Adrenal gland (tissue), 12 donors: ENCODE data around the gene CCDC152. TPM values are rescaled to one million over a fixed set of nuclear protein-coding genes. Genes with fewer than 3 reads are reported as not detected.

ENCODE experiments used
- DNase-seq, 7 donors: peaks; one replicate each; pipeline ENCODE4 v3.0.0-alpha.2; 2019 to 2020
- H3K27ac ChIP-seq, 5 donors: fragments of 200-600 bp; sonication (generic) in 4 of 5; 1 replicate in 3 of 5; 2 replicates in 2 of 5; pipeline versions ENCODE4 v1.5.1 to v1.8.0; 2016 to 2020; ENCODE audit warnings: mild to moderate bottlenecking in 1 of 5
- H3K27me3 ChIP-seq: fragments of 200-600 bp; 2 replicates; pipeline ENCODE4 v1.8.0; 2021
- H3K36me3 ChIP-seq, 2 donors: fragments of 200-600 bp; replicated peaks in 1 of 2; 1 replicate in 1 of 2; 2 replicates in 1 of 2; pipeline versions ENCODE4 v1.5.1 to v1.8.0; 2018 to 2022
- H3K4me1 ChIP-seq, 2 donors: fragments of 200-600 bp; replicated peaks in 1 of 2; 1 replicate in 1 of 2; 2 replicates in 1 of 2; pipeline versions ENCODE4 v1.5.1 to v1.8.0; 2018 to 2021
- H3K4me3 ChIP-seq, 4 donors: fragments of 200-600 bp; sonication (generic) in 3 of 4; one replicate each; pipeline ENCODE4 v1.5.1; 2016 to 2018
- H3K9me3 ChIP-seq, 3 donors: fragments of 200-600 bp; sonication (generic) in 1 of 3; replicated peaks in 1 of 3; 1 replicate in 2 of 3; 2 replicates in 1 of 3; pipeline versions ENCODE4 v1.5.1 to v1.8.0; 2016 to 2021
- POLR2A ChIP-seq, 2 donors: fragments of 450-650 bp; IDR thresholded peaks; one replicate each; pipeline ENCODE4 v1.6.1; 2017; ENCODE audit warnings: antibody characterized with exemption in 2 of 2, mild to moderate bottlenecking in 2 of 2, moderate library complexity in 1 of 2
- WGBS, 4 donors: extraction: QIAGEN DNeasy Blood & Tissue Kit in 2 of 4; methylation state at CpG; one replicate each; pipeline versions ENCODE4 v1.1.5 to v1.1.7; 2013 to 2017; 5-methylcytosine and 5-hydroxymethylcytosine counted together
- intact Hi-C, 2 donors: fragments of 100-400 bp; cut with DNase I; formaldehyde crosslinking; loops; one replicate each; pipeline versions ENCODE4 v1.14.1 to v1.15.0; 2022 to 2023
- polyA plus RNA-seq, 3 donors: library from polyadenylated mRNA; stranded (reverse); fragments of 200-250 nt in 2 of 3; fragments of 350-450 nt in 1 of 3; fragmentation: Illumina TruSeq in 1 of 3; extraction: RNeasy Lipid Tissue Mini Kit (QIAGEN cat#74804) in 1 of 3; gene quantifications; one replicate each; pipeline ENCODE4 v1.2.3, GENCODE V29; 2013 to 2014
- total RNA-seq, 9 donors: library from RNA; depleted of rRNA in 4 of 9; stranded (reverse); fragments of >200 nt in 4 of 9; fragments of 120-200 nt in 1 of 9; fragmentation: NEBNext Ultra II Directional in 1 of 9; extraction: Animal tissue kit (Norgen Biotek cat#: 25700) in 1 of 9; gene quantifications; one replicate each; pipeline versions ENCODE4 v1.1.0 to v1.2.4, GENCODE V29; 2013 to 2023
- TF ChIP-seq, protein P1 (sequence below), 6 experiments: fragments of 450-650 bp in 4 of 6; fragments of 200-600 bp in 2 of 6; sonication (generic) in 1 of 6; IDR thresholded peaks; 1 replicate in 5 of 6; 2 replicates in 1 of 6; pipeline versions ENCODE4 v1.5.1 to v1.8.0; 2016 to 2021; ENCODE audit warnings: antibody characterized with exemption in 6 of 6, mild to moderate bottlenecking in 2 of 6, moderate library complexity in 1 of 6
- donor health status: healthy with polysubstance abuse.
- donor health status: Bipolar disorder and iron deficiency.
- donor health status: DM: yes; HTN: yes; CAD: no.
- donor health status: DM: no; HTN: no; CAD: no.
- donor health status: DM: no; HTN: no; CAD: no.
- donor health status: DM: yes; HTN: yes; CAD: no.

CCDC152 gene
- total and polyA plus RNA-seq, 12 donors, result 0.26 to 1.9 (median 0.72) TPM; not detected in 1

DNA sequence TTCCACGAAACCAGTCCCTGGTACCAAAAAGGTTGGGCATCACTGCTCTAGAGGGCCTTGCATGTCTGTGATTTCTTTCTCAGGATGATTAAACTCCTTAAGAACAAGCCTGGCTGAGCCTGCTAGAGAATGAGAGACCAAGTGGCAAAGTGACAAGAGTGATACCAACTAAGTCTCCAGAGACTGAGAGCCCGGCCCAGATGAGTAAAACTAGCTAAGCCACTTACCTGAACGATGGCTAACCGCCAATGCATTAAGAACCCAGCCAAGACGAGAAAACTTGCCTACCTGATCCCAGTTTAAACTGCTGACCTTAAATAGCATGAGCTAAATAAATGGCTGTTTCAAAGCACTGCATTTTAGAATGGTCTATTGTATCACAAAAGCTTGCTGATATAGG lies 5.6 kb upstream of the CCDC152 start:
- TF ChIP-seq, protein P1, sequence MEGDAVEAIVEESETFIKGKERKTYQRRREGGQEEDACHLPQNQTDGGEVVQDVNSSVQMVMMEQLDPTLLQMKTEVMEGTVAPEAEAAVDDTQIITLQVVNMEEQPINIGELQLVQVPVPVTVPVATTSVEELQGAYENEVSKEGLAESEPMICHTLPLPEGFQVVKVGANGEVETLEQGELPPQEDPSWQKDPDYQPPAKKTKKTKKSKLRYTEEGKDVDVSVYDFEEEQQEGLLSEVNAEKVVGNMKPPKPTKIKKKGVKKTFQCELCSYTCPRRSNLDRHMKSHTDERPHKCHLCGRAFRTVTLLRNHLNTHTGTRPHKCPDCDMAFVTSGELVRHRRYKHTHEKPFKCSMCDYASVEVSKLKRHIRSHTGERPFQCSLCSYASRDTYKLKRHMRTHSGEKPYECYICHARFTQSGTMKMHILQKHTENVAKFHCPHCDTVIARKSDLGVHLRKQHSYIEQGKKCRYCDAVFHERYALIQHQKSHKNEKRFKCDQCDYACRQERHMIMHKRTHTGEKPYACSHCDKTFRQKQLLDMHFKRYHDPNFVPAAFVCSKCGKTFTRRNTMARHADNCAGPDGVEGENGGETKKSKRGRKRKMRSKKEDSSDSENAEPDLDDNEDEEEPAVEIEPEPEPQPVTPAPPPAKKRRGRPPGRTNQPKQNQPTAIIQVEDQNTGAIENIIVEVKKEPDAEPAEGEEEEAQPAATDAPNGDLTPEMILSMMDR (IDR thresholded peaks at IDR 0.05), result no peak
- TF ChIP-seq POLR2A (IDR thresholded peaks at IDR 0.05), result no peak
- Histone ChIP-seq H3K4me3 (no peak overlapping the region), H3K27ac (no peak overlapping the region), H3K36me3 (no peaks in the 10 kb centered on the region), H3K4me1 (no peaks in the 10 kb centered on the region), H3K27me3 (no peaks in the 10 kb centered on the region), H3K9me3 (no peaks in the 10 kb centered on the region)
- intact Hi-C loops, result no loop called here
- 62 to 89% (median 73%) methylated on average over 5 of the region's 5 CpGs for WGBS, 4 donors
- no peak for DNase-seq

DNA sequence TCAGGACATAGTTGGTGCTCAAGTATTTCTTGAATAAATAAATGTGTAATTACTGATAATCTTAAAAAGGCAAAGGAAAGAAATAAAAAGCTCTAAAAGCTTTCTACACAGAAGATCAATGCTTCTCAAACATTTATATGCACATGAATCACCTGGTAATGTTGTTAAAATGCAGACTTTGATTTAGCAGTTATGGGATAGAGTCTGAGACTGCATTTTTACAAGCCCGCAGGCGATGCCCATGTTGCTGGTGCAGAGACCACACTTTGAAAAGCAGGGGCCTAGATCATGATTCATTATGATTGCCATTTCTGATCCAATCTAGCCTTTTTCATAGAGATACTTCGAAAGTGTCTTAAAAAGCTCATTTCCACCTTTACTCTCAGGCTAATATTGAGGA lies 3.5 kb upstream of the CCDC152 start:
- Histone ChIP-seq H3K9me3 (no peaks in the 10 kb centered on the region), H3K27ac (no peak overlapping the region), H3K36me3 (no peaks in the 10 kb centered on the region), H3K4me1 (peaks cover 0 to 9% of the 10 kb centered on the region in 2 donors), H3K4me3 (no peak overlapping the region), H3K27me3 (no peaks in the 10 kb centered on the region)
- no peak for DNase-seq
- 88 to 94% (median 92%) methylated on average over 3 of the region's 3 CpGs for WGBS, 4 donors
- no peak for TF ChIP-seq POLR2A (IDR thresholded peaks at IDR 0.05)
- TF ChIP-seq, protein P1 (IDR thresholded peaks at IDR 0.05), result no peak
- intact Hi-C loops, result no loop called here

DNA sequence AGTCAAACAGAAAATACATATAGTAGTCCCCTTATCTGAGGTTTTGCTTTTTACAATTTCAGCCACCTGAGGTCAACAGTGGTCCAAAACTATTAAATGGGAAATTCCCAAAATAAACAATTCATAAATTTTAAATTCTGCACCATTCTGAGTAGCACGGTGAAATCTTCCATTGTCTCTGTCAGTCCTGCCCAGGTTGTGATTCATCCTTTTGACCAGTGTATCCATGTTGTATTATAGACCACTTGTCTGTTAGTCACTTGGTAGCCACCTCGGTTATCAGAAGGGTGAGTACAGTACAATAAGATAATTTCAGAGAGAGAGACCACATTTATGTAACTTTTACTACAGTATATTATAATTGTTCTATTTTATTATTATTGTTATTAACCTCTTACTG lies 2.8 kb downstream of the CCDC152 start:
- H3K27me3 ChIP-seq, result no peaks in the 10 kb centered on the region
- intact Hi-C loops, result no loop called here
- H3K36me3 ChIP-seq, result no peaks in the 10 kb centered on the region
- TF ChIP-seq POLR2A (IDR thresholded peaks at IDR 0.05), result no peak
- TF ChIP-seq, protein P1 (IDR thresholded peaks at IDR 0.05), result no peak
- no peak overlapping the region for H3K27ac ChIP-seq
- DNase-seq, result no peak
- 77 to 89% (median 81%) methylated on average over 2 of the region's 2 CpGs for WGBS, 4 donors
- H3K9me3 ChIP-seq, result no peaks in the 10 kb centered on the region
- no peak overlapping the region for H3K4me3 ChIP-seq
- peaks cover 0 to 9% of the 10 kb centered on the region in 2 donors for H3K4me1 ChIP-seq

DNA sequence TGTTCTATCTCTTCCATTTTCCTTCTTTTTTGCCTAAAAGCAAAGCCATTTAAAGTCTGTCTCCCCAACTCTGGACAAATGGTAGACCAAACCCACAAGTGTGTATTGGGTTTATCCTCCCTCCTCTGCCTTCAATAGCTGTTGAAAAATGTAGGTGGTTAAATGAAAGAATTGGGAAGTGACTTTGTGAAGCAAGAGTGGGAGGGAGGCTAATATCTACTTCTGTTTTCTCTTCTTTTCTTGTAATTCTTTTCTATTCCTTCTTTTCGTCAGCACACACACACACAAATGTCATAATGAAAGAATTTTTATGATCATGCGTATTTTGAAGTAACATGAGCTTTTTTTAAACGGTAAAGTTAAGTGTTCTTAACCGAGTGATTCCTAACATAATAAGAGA lies 3.8 kb downstream of the CCDC152 start:
- intact Hi-C loops, result loop anchor here (10.0 kb wide), 2 partner anchors 336 to 756 kb away; partner anchors contain the start of gene GHR (in 1 of the 2)
- Histone ChIP-seq H3K27me3 (no peaks in the 10 kb centered on the region), H3K27ac (no peak overlapping the region), H3K36me3 (no peaks in the 10 kb centered on the region), H3K4me1 (peaks cover 0 to 9% of the 10 kb centered on the region in 2 donors), H3K9me3 (no peaks in the 10 kb centered on the region), H3K4me3 (no peak overlapping the region)
- 79 to 86% (median 84%) methylated on average over 4 of the region's 4 CpGs for WGBS, 4 donors
- no peak for DNase-seq
- TF ChIP-seq, protein P1 (IDR thresholded peaks at IDR 0.05), result no peak
- no peak for TF ChIP-seq POLR2A (IDR thresholded peaks at IDR 0.05)
